ENCODE results near the gene MUCL1. TPM values are rescaled to one million over a fixed set of nuclear protein-coding genes. Genes with fewer than 3 reads are reported as not detected.
"Not testable (repeated sequence)": the region's sequence is repeated elsewhere in the genome, so short reads cannot be mapped to it uniquely, and the experiment has no call there.

Gene MUCL1
- total RNA-seq, 8 experiments from 2014 or later: 6.6 to 15.7 TPM; not detected in 6

DNA sequence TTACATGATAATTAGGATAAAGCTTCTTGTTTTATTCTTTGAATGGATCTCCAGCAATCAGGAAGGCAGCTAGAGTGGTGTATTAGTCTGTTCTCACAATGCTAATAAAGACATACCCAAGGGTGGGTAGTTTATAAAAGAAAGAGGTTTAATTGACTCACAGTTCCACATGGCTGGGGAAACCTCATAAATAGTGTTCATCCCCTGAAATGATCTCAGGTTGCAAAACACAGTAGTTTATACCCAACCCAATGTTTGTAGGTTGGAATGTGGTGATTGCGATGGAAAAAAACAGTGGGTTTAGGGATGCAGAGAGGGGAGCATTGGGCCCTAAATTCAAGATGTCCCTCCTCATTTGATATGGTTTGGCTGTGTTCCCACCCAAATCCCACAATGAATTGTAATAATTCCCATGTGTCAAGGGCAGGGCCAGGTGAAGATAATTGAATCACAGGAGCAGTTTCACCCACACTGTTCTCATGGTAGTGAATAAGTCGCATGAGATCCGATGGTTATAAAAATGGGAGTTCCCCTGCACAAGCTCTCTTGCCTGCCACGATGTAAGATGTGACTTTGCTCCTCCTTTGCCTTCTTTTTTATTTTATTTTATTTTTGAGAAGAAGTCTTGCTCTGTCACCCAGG, 11.5 kb downstream of the MUCL1 start:
- no peaks in the 10 kb centered on the region for H3K4me1 ChIP-seq (replicated peaks in 1 of 2)
- ATAC-seq (replicated peaks in 6 of 8): peak in 1 of 8 experiments; percentile 32
- in situ Hi-C loops (cut with MboI; ENCODE audit: low pct_unique_long_range_greater_than_20kb in 2 of 9, low sequenced_read_pairs in 9 of 9, unreplicated experiment in 9 of 9): loop anchor here in 1 of 9 experiments (10.0 kb wide), 1 partner anchor 69 kb away; no protein-coding TSS in a partner anchor
- H3K4me3 ChIP-seq: no peak overlapping the region
- H3K27ac ChIP-seq: no peak overlapping the region
- 58 to 96% (median 82%) methylated on average over 1 to 4 of the region's 4 CpGs; no CpG with 5 or more reads in 2 of the 10 experiments for WGBS, 10 experiments

- 3 to 94% (median 56%) methylated on average over 1 to 2 of the region's 2 CpGs; no CpG with 5 or more reads in 1 of the 10 experiments for WGBS, 10 experiments
- no peak overlapping the region for H3K4me3 ChIP-seq
- no peak for ATAC-seq (replicated peaks in 6 of 8)
- in situ Hi-C loops (cut with MboI; ENCODE audit: low pct_unique_long_range_greater_than_20kb in 2 of 9, low sequenced_read_pairs in 9 of 9, unreplicated experiment in 9 of 9): loop anchor here in 1 of 9 experiments (10.0 kb wide), 1 partner anchor 66 kb away; no protein-coding TSS in a partner anchor
- H3K4me1 ChIP-seq (replicated peaks in 1 of 2): no peaks in the 10 kb centered on the region
- H3K27ac ChIP-seq: no peak overlapping the region
These were observed 14.4 kb downstream of the MUCL1 start for GRCh38 chr12:54868690-54869089.

GRCh38 chr12:54870048-54870447, 15.7 kb downstream of the MUCL1 start:
- no peaks in the 10 kb centered on the region for H3K4me1 ChIP-seq (replicated peaks in 1 of 2)
- no peak overlapping the region for H3K4me3 ChIP-seq
- ATAC-seq (replicated peaks in 6 of 8): no peak
- in situ Hi-C loops (cut with MboI; ENCODE audit: low pct_unique_long_range_greater_than_20kb in 2 of 9, low sequenced_read_pairs in 9 of 9, unreplicated experiment in 9 of 9): no loop called here
- no peak overlapping the region for H3K27ac ChIP-seq
- 33 to 100% (median 100%) methylated on average over 1 of the region's 1 CpG; no CpG with 5 or more reads in 3 of the 10 experiments for WGBS, 10 experiments

GRCh38 chr12:54870617-54871016, 16.3 kb downstream of the MUCL1 start:
- no peaks in the 10 kb centered on the region for H3K4me1 ChIP-seq (replicated peaks in 1 of 2)
- in situ Hi-C loops (cut with MboI; ENCODE audit: low pct_unique_long_range_greater_than_20kb in 2 of 9, low sequenced_read_pairs in 9 of 9, unreplicated experiment in 9 of 9): no loop called here
- 17 to 93% (median 80%) methylated on average over 1 to 5 of the region's 5 CpGs; no CpG with 5 or more reads in 3 of the 10 experiments for WGBS, 10 experiments
- no peak overlapping the region for H3K4me3 ChIP-seq
- peak in 1 of 8 experiments; percentile 70 for ATAC-seq (replicated peaks in 6 of 8)
- H3K27ac ChIP-seq: no peak overlapping the region

GRCh38 chr12:54879150-54879549, 24.8 kb downstream of the MUCL1 start:
- 0 to 67% (median 41%) methylated on average over 1 to 3 of the region's 3 CpGs for WGBS, 10 experiments
- in situ Hi-C loops (cut with MboI; ENCODE audit: low pct_unique_long_range_greater_than_20kb in 2 of 9, low sequenced_read_pairs in 9 of 9, unreplicated experiment in 9 of 9): no loop called here
- H3K4me1 ChIP-seq (replicated peaks in 1 of 2): no peaks in the 10 kb centered on the region
- no peak overlapping the region for H3K4me3 ChIP-seq
- peak in 6 of 8 experiments; percentile 26 to 67 (median 54) for ATAC-seq (replicated peaks in 6 of 8)
- no peak overlapping the region for H3K27ac ChIP-seq

GRCh38 chr12:54879579-54879978, 25.3 kb downstream of the MUCL1 start:
- peak in 1 of 8 experiments; percentile 20 for ATAC-seq (replicated peaks in 6 of 8)
- in situ Hi-C loops (cut with MboI; ENCODE audit: low pct_unique_long_range_greater_than_20kb in 2 of 9, low sequenced_read_pairs in 9 of 9, unreplicated experiment in 9 of 9): no loop called here
- Histone ChIP-seq H3K27ac (no peak overlapping the region), H3K4me3 (no peak overlapping the region), H3K4me1 (replicated peaks in 1 of 2) (no peaks in the 10 kb centered on the region)

DNA sequence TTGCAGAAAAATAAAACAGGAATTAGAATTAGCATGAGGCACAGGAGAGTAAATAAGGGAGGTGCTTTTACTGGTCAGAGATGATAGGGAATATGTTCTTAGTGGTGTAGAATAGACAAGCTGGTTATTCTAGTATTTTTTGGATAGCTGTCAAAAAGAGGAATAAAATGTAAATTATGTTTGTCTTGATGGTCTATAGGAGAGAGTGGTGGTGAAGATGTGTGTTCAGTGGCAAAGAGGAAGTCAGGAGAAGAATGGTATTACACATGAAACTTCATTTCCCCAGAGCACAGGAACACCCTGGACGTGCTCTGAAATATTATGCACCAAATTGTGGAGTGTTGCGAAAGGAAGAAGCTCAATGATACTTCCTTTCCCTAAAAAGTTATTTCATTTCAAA, 27.8 kb downstream of the MUCL1 start:
- 29 to 100% (median 68%) methylated on average over 1 to 2 of the region's 2 CpGs; no CpG with 5 or more reads in 2 of the 10 experiments for WGBS, 10 experiments
- in situ Hi-C loops (cut with MboI; ENCODE audit: low pct_unique_long_range_greater_than_20kb in 2 of 9, low sequenced_read_pairs in 9 of 9, unreplicated experiment in 9 of 9): no loop called here

GRCh38 chr12:54882597-54882996, 28.3 kb downstream of the MUCL1 start:
- no CpG with 5 or more reads among the region's 1 CpG for WGBS, 10 experiments
- ATAC-seq (replicated peaks in 6 of 8); H3K4me1 ChIP-seq (replicated peaks in 1 of 2); H3K4me3 ChIP-seq; in situ Hi-C loops (cut with MboI; ENCODE audit: low pct_unique_long_range_greater_than_20kb in 2 of 9, low sequenced_read_pairs in 9 of 9, unreplicated experiment in 9 of 9); H3K27ac ChIP-seq: not testable (repeated sequence)

More for the DNA sequence above, 27.8 kb downstream of the MUCL1 start:
- H3K4me3 ChIP-seq: no peak overlapping the region
- H3K27ac ChIP-seq: no peak overlapping the region
- no peaks in the 10 kb centered on the region for H3K4me1 ChIP-seq (replicated peaks in 1 of 2)
- ATAC-seq (replicated peaks in 6 of 8): peak in 2 of 8 experiments; percentile 39 to 63

DNA sequence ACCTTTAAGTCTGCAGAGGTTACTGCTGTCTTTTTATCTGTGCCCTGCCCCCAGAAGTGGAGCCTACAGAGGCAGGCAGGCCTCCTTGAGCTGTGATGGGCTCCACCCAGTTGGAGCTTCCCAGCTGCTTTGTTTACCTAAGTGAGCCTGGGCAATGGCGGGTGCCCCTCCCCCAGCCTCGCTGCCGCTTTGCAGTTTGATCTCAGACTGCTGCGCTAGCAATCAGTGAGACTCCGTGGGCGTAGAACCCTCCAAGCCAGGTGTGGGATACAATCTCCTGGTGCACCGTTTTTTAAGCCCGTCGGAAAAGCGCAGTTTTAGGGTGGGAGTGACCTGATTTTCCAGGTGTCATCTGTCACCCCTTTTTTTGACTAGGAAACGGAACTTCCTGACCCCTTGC, 34.1 kb downstream of the MUCL1 start:
- in situ Hi-C loops (cut with MboI; ENCODE audit: low pct_unique_long_range_greater_than_20kb in 2 of 9, low sequenced_read_pairs in 9 of 9, unreplicated experiment in 9 of 9); ATAC-seq (replicated peaks in 6 of 8); H3K27ac ChIP-seq: not testable (repeated sequence)
- Histone ChIP-seq H3K4me1 (replicated peaks in 1 of 2) (peaks cover 2 to 12% of the 10 kb centered on the region in 2 donors), H3K4me3 (peak overlapping the region in 1 of 5 donors; percentile 7)
- WGBS, 10 experiments: 28 to 100% (median 63%) methylated on average over 1 to 4 of the region's 11 CpGs; no CpG with 5 or more reads in 6 of the 10 experiments

DNA sequence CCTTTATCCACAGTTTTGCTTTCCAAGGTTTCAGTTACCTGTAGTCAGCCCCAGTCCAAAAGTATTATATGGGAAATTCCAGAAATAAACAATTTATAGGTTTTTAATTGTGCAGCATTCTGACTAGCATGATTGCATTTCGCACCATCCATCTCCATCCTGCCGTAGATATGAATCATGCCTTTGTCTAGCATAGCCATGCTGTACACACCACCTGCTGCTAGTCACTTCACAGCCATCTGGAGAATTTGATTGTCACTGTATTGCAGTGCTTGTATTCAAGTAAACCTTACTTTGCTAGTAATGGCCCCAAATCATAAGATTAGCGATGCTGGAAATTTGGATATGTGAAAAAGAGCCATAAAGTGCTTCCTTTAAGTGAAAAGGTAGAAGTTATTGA, 36.0 kb downstream of the MUCL1 start:
- peaks cover 2 to 12% of the 10 kb centered on the region in 2 donors for H3K4me1 ChIP-seq (replicated peaks in 1 of 2)
- H3K27ac ChIP-seq: no peak overlapping the region
- no peak overlapping the region for H3K4me3 ChIP-seq
- in situ Hi-C loops (cut with MboI; ENCODE audit: low pct_unique_long_range_greater_than_20kb in 2 of 9, low sequenced_read_pairs in 9 of 9, unreplicated experiment in 9 of 9): no loop called here
- WGBS, 10 experiments: 37 to 100% (median 88%) methylated on average over 1 to 3 of the region's 3 CpGs
- ATAC-seq (replicated peaks in 6 of 8): peak in 2 of 8 experiments; percentile 56 to 57

DNA sequence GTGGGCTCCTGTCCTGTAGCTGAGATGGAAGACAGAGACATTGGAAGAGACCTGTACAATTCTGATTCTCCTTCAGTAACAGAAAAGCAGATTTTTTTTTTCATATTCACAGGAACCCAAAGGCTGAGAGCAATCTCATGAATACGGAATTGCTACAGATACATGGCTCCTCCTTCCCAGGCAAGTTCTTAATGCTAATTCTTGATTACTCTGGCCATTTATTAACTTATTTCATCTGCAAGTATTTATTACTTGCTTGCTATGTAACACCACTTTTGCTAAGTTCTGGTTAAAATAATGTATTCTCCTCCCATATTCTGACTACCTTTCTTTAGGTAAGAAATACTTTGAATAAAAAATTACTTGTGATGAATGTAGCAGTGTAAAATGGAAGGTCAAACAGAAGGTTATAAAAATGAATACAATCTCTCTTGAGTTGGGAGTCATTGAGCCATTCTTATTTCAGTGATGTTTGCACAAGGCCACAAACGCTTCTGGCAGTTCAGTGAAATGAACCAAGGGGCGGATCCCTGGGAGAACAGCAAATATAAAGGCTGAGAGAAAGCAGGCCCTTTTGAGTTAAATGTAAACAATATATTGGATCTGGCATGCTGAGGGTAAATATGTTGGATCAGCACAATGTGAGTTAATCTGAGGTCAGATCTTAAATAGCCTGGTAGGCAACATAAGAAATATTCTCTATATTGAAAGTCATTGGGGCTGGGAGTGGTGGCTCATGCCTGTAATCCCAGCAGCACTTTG, 37.6 kb downstream of the MUCL1 start:
- Histone ChIP-seq H3K27ac (no peak overlapping the region), H3K4me1 (replicated peaks in 1 of 2) (peaks cover 2 to 12% of the 10 kb centered on the region in 2 donors), H3K4me3 (no peak overlapping the region)
- WGBS, 10 experiments: 0 to 69% (median 44%) methylated on average over 1 to 3 of the region's 3 CpGs; no CpG with 5 or more reads in 1 of the 10 experiments
- peak in 5 of 8 experiments; percentile 19 to 97 (median 42) for ATAC-seq (replicated peaks in 6 of 8)
- in situ Hi-C loops (cut with MboI; ENCODE audit: low pct_unique_long_range_greater_than_20kb in 2 of 9, low sequenced_read_pairs in 9 of 9, unreplicated experiment in 9 of 9): no loop called here
